Breast epithelium (tissue), 4 donors: Measurements from ENCODE around the gene TAS2R42. TPM values are rescaled to one million over a fixed set of nuclear protein-coding genes. Genes with fewer than 3 reads are reported as not detected.

ENCODE experiments used
- DNase-seq, 2 donors: peaks; one replicate each; pipeline ENCODE4 v3.0.0-alpha.2; 2019; ENCODE audit warnings: low spot score in 2 of 2
- H3K27ac ChIP-seq, 2 donors: fragments of 200-600 bp; sonication (generic) in 1 of 2; one replicate each; pipeline ENCODE4 v1.5.1; 2016 to 2019; ENCODE audit warnings: mild to moderate bottlenecking in 1 of 2
- H3K27me3 ChIP-seq, 2 donors: fragments of 200-600 bp; sonication (generic) in 1 of 2; one replicate each; pipeline versions ENCODE4 v1.5.1 to v1.6.0; 2017 to 2019; ENCODE audit warnings: control low read depth in 1 of 2, mild to moderate bottlenecking in 1 of 2
- H3K36me3 ChIP-seq: fragments of 200-600 bp; one replicate; pipeline ENCODE4 v1.5.1; 2019
- H3K4me1 ChIP-seq, 2 donors: fragments of 200-600 bp; sonication (generic); one replicate each; pipeline ENCODE4 v1.5.1; 2016 to 2019; ENCODE audit warnings: control low read depth in 1 of 2
- H3K4me3 ChIP-seq, 3 donors: fragments of 200-600 bp; sonication (generic); 1 replicate in 2 of 3; 2 replicates in 1 of 3; pipeline ENCODE4 v1.5.1; 2016 to 2019; ENCODE audit warnings: mild to moderate bottlenecking in 3 of 3, moderate library complexity in 2 of 3
- H3K9me3 ChIP-seq, 2 donors: fragments of 200-600 bp; sonication (generic) in 1 of 2; one replicate each; pipeline ENCODE4 v1.5.1; 2016 to 2019; ENCODE audit warnings: control low read depth in 1 of 2
- POLR2A ChIP-seq: fragments of 450-650 bp; IDR thresholded peaks from one replicate; pipeline ENCODE4 v1.6.1; 2016; ENCODE audit warnings: antibody characterized with exemption, mild to moderate bottlenecking, moderate library complexity
- POLR2AphosphoS5 ChIP-seq, 3 donors: sonication (generic); formaldehyde crosslinking; IDR thresholded peaks; one replicate each; pipeline ENCODE4 v1.6.1; 2017; ENCODE audit warnings: antibody characterized with exemption in 3 of 3
- intact Hi-C: fragments of 100-400 bp; cut with DNase I; formaldehyde crosslinking; loops from one replicate; pipeline ENCODE4 v1.15.1; 2023; ENCODE audit warnings: low total_unique reads
- total RNA-seq, 3 donors: library from RNA; depleted of rRNA; stranded (reverse); fragments of >200 nt; gene quantifications; one replicate each; pipeline ENCODE4 v1.1.0, GENCODE V29; 2016
- TF ChIP-seq, protein P1 (sequence below), 3 donors: fragments of 450-650 bp; IDR thresholded peaks; one replicate each; pipeline ENCODE4 v1.5.1; 2016 to 2017; ENCODE audit warnings: antibody characterized with exemption in 3 of 3, mild to moderate bottlenecking in 3 of 3, moderate library complexity in 3 of 3

Gene TAS2R42
- total RNA-seq, 3 donors from 2014 or later = not detected

DNA sequence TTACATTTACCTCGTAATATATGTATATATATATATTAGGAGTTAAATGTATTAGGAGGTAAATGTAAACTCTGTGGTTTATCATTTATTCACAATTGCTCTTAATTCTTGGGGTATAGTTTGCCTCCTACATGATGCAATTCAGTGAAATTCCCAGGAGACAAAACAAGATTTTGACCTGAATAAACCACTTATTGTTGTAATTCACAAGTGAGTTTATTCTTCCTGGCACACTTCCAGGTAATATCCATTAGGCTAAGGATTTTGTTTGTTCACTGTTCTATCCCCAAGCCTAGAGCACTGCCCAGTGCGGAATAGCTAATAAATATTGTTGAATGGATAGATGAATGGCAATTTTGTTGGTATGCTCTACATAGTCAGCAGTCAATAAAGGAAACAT is 12.7 kb downstream of the TAS2R42 start:
- H3K27ac ChIP-seq = no peak overlapping the region
- intact Hi-C loops = no loop called here
- H3K27me3 ChIP-seq = no peaks in the 10 kb centered on the region
- H3K4me3 ChIP-seq = no peak overlapping the region
- TF ChIP-seq POLR2A = no peak
- TF ChIP-seq POLR2AphosphoS5 (IDR thresholded peaks at IDR 0.05) = no peak
- TF ChIP-seq, protein P1, sequence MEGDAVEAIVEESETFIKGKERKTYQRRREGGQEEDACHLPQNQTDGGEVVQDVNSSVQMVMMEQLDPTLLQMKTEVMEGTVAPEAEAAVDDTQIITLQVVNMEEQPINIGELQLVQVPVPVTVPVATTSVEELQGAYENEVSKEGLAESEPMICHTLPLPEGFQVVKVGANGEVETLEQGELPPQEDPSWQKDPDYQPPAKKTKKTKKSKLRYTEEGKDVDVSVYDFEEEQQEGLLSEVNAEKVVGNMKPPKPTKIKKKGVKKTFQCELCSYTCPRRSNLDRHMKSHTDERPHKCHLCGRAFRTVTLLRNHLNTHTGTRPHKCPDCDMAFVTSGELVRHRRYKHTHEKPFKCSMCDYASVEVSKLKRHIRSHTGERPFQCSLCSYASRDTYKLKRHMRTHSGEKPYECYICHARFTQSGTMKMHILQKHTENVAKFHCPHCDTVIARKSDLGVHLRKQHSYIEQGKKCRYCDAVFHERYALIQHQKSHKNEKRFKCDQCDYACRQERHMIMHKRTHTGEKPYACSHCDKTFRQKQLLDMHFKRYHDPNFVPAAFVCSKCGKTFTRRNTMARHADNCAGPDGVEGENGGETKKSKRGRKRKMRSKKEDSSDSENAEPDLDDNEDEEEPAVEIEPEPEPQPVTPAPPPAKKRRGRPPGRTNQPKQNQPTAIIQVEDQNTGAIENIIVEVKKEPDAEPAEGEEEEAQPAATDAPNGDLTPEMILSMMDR (IDR thresholded peaks at IDR 0.05) = no peak
- no peak for DNase-seq
- peaks cover 0 to 3% of the 10 kb centered on the region in 2 donors for H3K4me1 ChIP-seq
- H3K9me3 ChIP-seq = no peaks in the 10 kb centered on the region
- no peaks in the 10 kb centered on the region for H3K36me3 ChIP-seq

DNA sequence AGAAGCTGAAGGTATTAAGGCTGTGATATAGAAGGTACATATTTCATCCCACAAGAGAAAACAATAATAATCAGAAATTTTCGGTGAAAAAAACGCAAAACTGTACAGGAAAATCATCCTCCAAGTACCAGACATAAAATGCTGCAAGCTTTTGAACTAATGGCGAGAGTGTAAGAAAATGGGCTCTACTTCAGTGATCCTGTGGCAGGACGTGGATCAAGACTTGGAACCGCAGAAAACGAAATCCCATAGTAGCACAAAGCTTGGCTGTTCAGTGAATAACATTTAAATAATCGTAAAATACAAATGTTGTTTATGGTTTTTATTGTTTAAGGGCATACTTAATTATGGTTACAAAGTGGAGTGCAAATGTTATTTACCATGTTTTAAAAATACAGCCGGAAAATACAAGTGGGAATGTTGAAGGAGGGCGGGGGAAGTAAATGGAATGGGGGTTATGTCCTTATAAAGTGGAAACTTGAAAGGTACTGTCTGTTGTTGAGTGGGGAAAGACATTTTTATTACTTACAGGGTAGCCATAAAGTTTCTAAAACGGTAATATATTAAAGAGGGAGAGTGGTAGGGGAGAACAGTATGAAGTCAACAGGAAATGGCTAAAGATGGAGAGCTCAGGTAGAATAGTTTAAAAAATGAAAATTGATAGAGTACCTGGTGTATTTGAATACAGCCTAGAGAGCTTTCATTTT is 14.6 kb downstream of the TAS2R42 start:
- Histone ChIP-seq H3K9me3 (no peaks in the 10 kb centered on the region), H3K4me1 (peaks cover 0 to 3% of the 10 kb centered on the region in 2 donors), H3K4me3 (peak overlapping the region; percentile 70 to 98 (median 83)), H3K27ac (peak overlapping the region; percentile 22 to 96), H3K27me3 (no peaks in the 10 kb centered on the region), H3K36me3 (no peaks in the 10 kb centered on the region)
- intact Hi-C loops = no loop called here
- no peak for DNase-seq
- TF ChIP-seq, protein P1 (IDR thresholded peaks at IDR 0.05) = no peak
- TF ChIP-seq POLR2AphosphoS5 (IDR thresholded peaks at IDR 0.05) (no peak), POLR2A (no peak)

DNA sequence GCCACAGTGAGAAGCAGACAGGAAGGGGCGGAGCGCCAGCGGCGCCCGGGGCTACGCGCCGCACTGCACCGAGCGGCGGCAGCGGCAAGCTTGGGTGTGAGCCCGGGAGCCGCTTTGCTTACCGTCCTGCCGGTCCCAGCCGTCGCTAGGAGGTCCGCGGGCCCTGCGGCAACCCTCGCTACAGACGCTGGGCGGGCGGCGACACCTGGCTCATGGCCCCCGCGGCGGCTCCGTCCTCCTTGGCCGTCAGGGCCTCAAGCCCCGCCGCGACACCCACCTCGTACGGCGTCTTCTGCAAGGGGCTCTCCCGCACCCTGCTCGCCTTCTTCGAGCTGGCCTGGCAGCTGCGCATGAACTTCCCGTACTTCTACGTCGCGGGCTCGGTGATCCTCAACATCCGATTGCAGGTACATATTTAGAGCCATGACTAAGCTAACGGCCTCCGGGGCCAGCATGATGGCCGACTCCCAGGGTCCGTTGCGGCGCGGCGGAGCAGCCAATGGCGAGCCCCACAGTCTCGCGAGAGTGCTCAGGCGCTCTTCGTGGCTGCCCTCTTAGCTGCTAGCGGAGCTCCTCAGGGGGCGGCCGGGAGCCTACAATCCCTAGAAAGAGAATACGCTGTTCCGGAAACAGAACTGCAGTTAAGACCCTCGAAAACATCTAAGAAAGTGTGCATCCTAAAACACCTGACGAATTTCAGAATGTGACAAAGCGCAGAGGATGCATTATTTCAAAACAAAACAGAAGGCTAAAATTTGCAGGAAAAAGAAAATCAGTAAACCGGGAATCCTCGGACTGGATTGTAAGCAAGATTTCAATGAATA is 15.4 kb downstream of the TAS2R42 start, which contains the start of gene SMIM10L1:
SMIM10L1 (plus strand) TSS at position 50 of the 824 bp plus-strand sequence; CDS start at position 213, 163 bp downstream.
- H3K9me3 ChIP-seq = no peaks in the 10 kb centered on the region
- H3K4me3 ChIP-seq = peak within 1 kb of the TSS; percentile 70 to 98 (median 83)
- DNase-seq = peak; percentile 81 to 88
- peak within 1 kb of the TSS; percentile 96 for H3K27ac ChIP-seq
- peaks cover 0 to 3% of the 10 kb centered on the region in 2 donors for H3K4me1 ChIP-seq
- no peaks in the 10 kb centered on the region for H3K36me3 ChIP-seq
- intact Hi-C loops = no loop called here
- H3K27me3 ChIP-seq = no peaks in the 10 kb centered on the region
- TF ChIP-seq POLR2A = no peak
- TF ChIP-seq, protein P1 (IDR thresholded peaks at IDR 0.05) = no peak
- peak; percentile 79 to 94 (median 79) for TF ChIP-seq POLR2AphosphoS5 (IDR thresholded peaks at IDR 0.05)

DNA sequence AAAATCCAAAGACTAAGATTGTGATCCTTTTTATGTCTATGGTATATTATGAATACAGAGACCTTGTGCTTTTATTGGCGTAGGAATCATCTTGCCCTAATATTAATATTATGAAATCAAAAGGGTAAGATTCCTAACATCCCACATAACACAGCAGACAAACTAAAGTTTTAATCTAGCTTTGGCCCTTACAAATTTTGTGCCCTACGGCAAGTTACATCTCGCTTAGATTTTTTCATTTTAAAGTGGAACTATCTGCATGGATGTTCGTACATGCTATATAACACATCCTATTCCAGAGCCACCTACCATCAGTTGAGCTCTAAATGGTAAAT is 16.0 kb downstream of the TAS2R42 start:
- Histone ChIP-seq H3K4me1 (peaks cover 0 to 3% of the 10 kb centered on the region in 2 donors), H3K4me3 (peak overlapping the region; percentile 70 to 98 (median 83)), H3K9me3 (no peaks in the 10 kb centered on the region), H3K27ac (peak overlapping the region; percentile 96), H3K36me3 (no peaks in the 10 kb centered on the region), H3K27me3 (no peaks in the 10 kb centered on the region)
- DNase-seq = no peak
- TF ChIP-seq POLR2AphosphoS5 (IDR thresholded peaks at IDR 0.05) (no peak), POLR2A (no peak)
- TF ChIP-seq, protein P1 (IDR thresholded peaks at IDR 0.05) = no peak
- intact Hi-C loops = no loop called here

DNA sequence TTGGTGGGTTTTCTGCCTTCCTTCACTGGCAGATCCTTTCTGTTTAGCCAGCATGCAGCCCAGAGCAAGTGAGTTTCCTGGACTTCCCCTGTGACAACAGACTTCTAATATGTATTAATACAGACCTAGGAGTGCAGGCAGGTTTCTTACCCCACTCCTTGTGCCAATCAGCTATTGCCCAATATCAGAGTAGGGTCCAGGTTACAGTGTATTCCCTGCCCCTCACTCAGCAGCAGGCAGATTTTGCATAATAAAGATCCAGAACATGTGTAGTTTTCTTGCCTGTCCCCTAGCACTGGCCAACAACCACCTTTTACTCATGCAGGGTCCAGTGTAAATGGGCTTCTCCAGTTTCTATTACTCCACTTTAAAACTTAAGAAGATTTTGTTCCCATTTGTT is 20.4 kb downstream of the TAS2R42 start:
- Histone ChIP-seq H3K27ac (no peak overlapping the region), H3K27me3 (no peaks in the 10 kb centered on the region), H3K4me1 (no peaks in the 10 kb centered on the region), H3K36me3 (no peaks in the 10 kb centered on the region), H3K9me3 (no peaks in the 10 kb centered on the region), H3K4me3 (no peak overlapping the region)
- TF ChIP-seq POLR2A = no peak
- TF ChIP-seq POLR2AphosphoS5 (IDR thresholded peaks at IDR 0.05) = no peak
- TF ChIP-seq, protein P1 (IDR thresholded peaks at IDR 0.05) = no peak
- DNase-seq = no peak
- intact Hi-C loops = no loop called here
